ENCODE data around the gene CLK2.
A peak's percentile ranks its signal among the peaks of the same experiment; 100 is the strongest.
"Not testable (repeated sequence)": the region's sequence is repeated elsewhere in the genome, so short reads cannot be mapped to it uniquely, and the experiment has no call there.

The CLK2 gene

GRCh38 chr1:155233502-155233901 is 39.8 kb downstream of the CLK2 start:
- H2BK12ac ChIP-seq (ENCODE audit: low read length); DNase-seq (ENCODE audit: low spot score); H3K14ac ChIP-seq (ENCODE audit: low read length); H2BK15ac ChIP-seq (ENCODE audit: low read length); H3K4me3 ChIP-seq (ENCODE audit: low read length in 2 of 2); H3K9ac ChIP-seq (ENCODE audit: low read depth, low read length, poor library complexity); H2BK120ac ChIP-seq (ENCODE audit: low read depth, low read length); H3K4me1 ChIP-seq (ENCODE audit: control insufficient read depth in 2 of 2, insufficient read depth in 1 of 2, low read depth in 1 of 2, low read length in 2 of 2); H3K9me3 ChIP-seq (replicated peaks in 1 of 2; ENCODE audit: control insufficient read depth in 2 of 2, insufficient read depth in 1 of 2, low read depth in 1 of 2, low read length in 2 of 2); H3K79me1 ChIP-seq (ENCODE audit: low read depth, low read length); H3K4ac ChIP-seq (ENCODE audit: low read length); H2BK5ac ChIP-seq (ENCODE audit: low read length); H3K27me3 ChIP-seq (ENCODE audit: control insufficient read depth in 3 of 3, insufficient read depth in 3 of 3, low read depth in 1 of 3, low read length in 3 of 3); H2AFZ ChIP-seq (ENCODE audit: low read length); H3K23ac ChIP-seq (ENCODE audit: low read depth, low read length, poor library complexity); H3K27ac ChIP-seq (replicated peaks; ENCODE audit: low read length); H4K91ac ChIP-seq (ENCODE audit: low read depth, low read length, poor library complexity); H2AK5ac ChIP-seq (ENCODE audit: low read depth, low read length); H3K18ac ChIP-seq (ENCODE audit: low read length); H4K8ac ChIP-seq (ENCODE audit: low read depth, low read length); H3K4me2 ChIP-seq (ENCODE audit: insufficient read depth, low read length, poor library complexity, severe bottlenecking): not testable (repeated sequence)
- H3K36me3 ChIP-seq (replicated peaks in 1 of 2; ENCODE audit: control insufficient read depth in 2 of 2, insufficient read depth in 2 of 2, low read length in 2 of 2), result peaks cover 5 to 24% of the 10 kb centered on the region in 2 donors
- no CpG with 5 or more reads among the region's 5 CpGs for WGBS, 2 donors (ENCODE audit: extremely low coverage in 2 of 2, insufficient read length in 2 of 2, insufficient replicate concordance in 1 of 2)

GRCh38 chr1:155232001-155232978 is 41.0 kb downstream of the CLK2 start:
- H3K27me3 ChIP-seq (ENCODE audit: control insufficient read depth in 3 of 3, insufficient read depth in 3 of 3, low read depth in 1 of 3, low read length in 3 of 3); DNase-seq (ENCODE audit: low spot score); H2BK15ac ChIP-seq (ENCODE audit: low read length); H3K4me3 ChIP-seq (ENCODE audit: low read length in 2 of 2); H3K27ac ChIP-seq (replicated peaks; ENCODE audit: low read length); H3K14ac ChIP-seq (ENCODE audit: low read length); H3K4me2 ChIP-seq (ENCODE audit: insufficient read depth, low read length, poor library complexity, severe bottlenecking); H4K91ac ChIP-seq (ENCODE audit: low read depth, low read length, poor library complexity); H4K8ac ChIP-seq (ENCODE audit: low read depth, low read length); H3K9ac ChIP-seq (ENCODE audit: low read depth, low read length, poor library complexity); H2AFZ ChIP-seq (ENCODE audit: low read length); H3K18ac ChIP-seq (ENCODE audit: low read length); H2AK5ac ChIP-seq (ENCODE audit: low read depth, low read length); H3K23ac ChIP-seq (ENCODE audit: low read depth, low read length, poor library complexity); H3K4ac ChIP-seq (ENCODE audit: low read length); H2BK12ac ChIP-seq (ENCODE audit: low read length); H3K4me1 ChIP-seq (ENCODE audit: control insufficient read depth in 2 of 2, insufficient read depth in 1 of 2, low read depth in 1 of 2, low read length in 2 of 2); H2BK5ac ChIP-seq (ENCODE audit: low read length); H3K79me1 ChIP-seq (ENCODE audit: low read depth, low read length); H2BK120ac ChIP-seq (ENCODE audit: low read depth, low read length); H3K9me3 ChIP-seq (replicated peaks in 1 of 2; ENCODE audit: control insufficient read depth in 2 of 2, insufficient read depth in 1 of 2, low read depth in 1 of 2, low read length in 2 of 2): not testable (repeated sequence)
- H3K36me3 ChIP-seq (replicated peaks in 1 of 2; ENCODE audit: control insufficient read depth in 2 of 2, insufficient read depth in 2 of 2, low read length in 2 of 2), result peaks cover 5 to 18% of the 10 kb centered on the region in 2 donors
- no CpG with 5 or more reads among the region's 13 CpGs for WGBS, 2 donors (ENCODE audit: extremely low coverage in 2 of 2, insufficient read length in 2 of 2, insufficient replicate concordance in 1 of 2)

- H3K4me2 ChIP-seq (ENCODE audit: insufficient read depth, low read length, poor library complexity, severe bottlenecking); H2BK120ac ChIP-seq (ENCODE audit: low read depth, low read length); H2BK12ac ChIP-seq (ENCODE audit: low read length); H3K27me3 ChIP-seq (ENCODE audit: control insufficient read depth in 3 of 3, insufficient read depth in 3 of 3, low read depth in 1 of 3, low read length in 3 of 3); H2AFZ ChIP-seq (ENCODE audit: low read length); H2AK5ac ChIP-seq (ENCODE audit: low read depth, low read length); H3K14ac ChIP-seq (ENCODE audit: low read length); H3K27ac ChIP-seq (replicated peaks; ENCODE audit: low read length); H3K18ac ChIP-seq (ENCODE audit: low read length); H3K4me3 ChIP-seq (ENCODE audit: low read length in 2 of 2); H3K36me3 ChIP-seq (replicated peaks in 1 of 2; ENCODE audit: control insufficient read depth in 2 of 2, insufficient read depth in 2 of 2, low read length in 2 of 2); H2BK15ac ChIP-seq (ENCODE audit: low read length); H3K79me1 ChIP-seq (ENCODE audit: low read depth, low read length); H3K9me3 ChIP-seq (replicated peaks in 1 of 2; ENCODE audit: control insufficient read depth in 2 of 2, insufficient read depth in 1 of 2, low read depth in 1 of 2, low read length in 2 of 2); H4K8ac ChIP-seq (ENCODE audit: low read depth, low read length); DNase-seq (ENCODE audit: low spot score); H3K4me1 ChIP-seq (ENCODE audit: control insufficient read depth in 2 of 2, insufficient read depth in 1 of 2, low read depth in 1 of 2, low read length in 2 of 2); H3K4ac ChIP-seq (ENCODE audit: low read length); H2BK5ac ChIP-seq (ENCODE audit: low read length); H4K91ac ChIP-seq (ENCODE audit: low read depth, low read length, poor library complexity); H3K23ac ChIP-seq (ENCODE audit: low read depth, low read length, poor library complexity): not testable (repeated sequence)
- peak overlapping the region; percentile 38 for H3K9ac ChIP-seq (ENCODE audit: low read depth, low read length, poor library complexity)
- no CpG with 5 or more reads among the region's 3 CpGs for WGBS, 2 donors (ENCODE audit: extremely low coverage in 2 of 2, insufficient read length in 2 of 2, insufficient replicate concordance in 1 of 2)
These were observed 42.0 kb downstream of the CLK2 start for GRCh38 chr1:155231302-155231701.

- Histone ChIP-seq H3K79me1 (ENCODE audit: low read depth, low read length) (peaks cover 3% of the 10 kb centered on the region), H4K91ac (ENCODE audit: low read depth, low read length, poor library complexity) (no peak overlapping the region), H2BK15ac (ENCODE audit: low read length) (no peak overlapping the region), H3K4me2 (ENCODE audit: insufficient read depth, low read length, poor library complexity, severe bottlenecking) (peak overlapping the region; percentile 63), H3K4me1 (ENCODE audit: control insufficient read depth in 2 of 2, insufficient read depth in 1 of 2, low read depth in 1 of 2, low read length in 2 of 2) (peaks cover 12% of the 10 kb centered on the region in 2 donors), H3K14ac (ENCODE audit: low read length) (no peak overlapping the region), H3K36me3 (replicated peaks in 1 of 2; ENCODE audit: control insufficient read depth in 2 of 2, insufficient read depth in 2 of 2, low read length in 2 of 2) (peaks cover 3 to 27% of the 10 kb centered on the region in 2 donors), H2BK5ac (ENCODE audit: low read length) (no peak overlapping the region), H4K8ac (ENCODE audit: low read depth, low read length) (peak overlapping the region; percentile 21), H3K4me3 (ENCODE audit: low read length in 2 of 2) (peak overlapping the region in 1 of 2 donors; percentile 54), H2AFZ (ENCODE audit: low read length) (peak overlapping the region; percentile 79), H3K27ac (replicated peaks; ENCODE audit: low read length) (peak overlapping the region; percentile 85), H3K9me3 (replicated peaks in 1 of 2; ENCODE audit: control insufficient read depth in 2 of 2, insufficient read depth in 1 of 2, low read depth in 1 of 2, low read length in 2 of 2) (no peaks in the 10 kb centered on the region), H2AK5ac (ENCODE audit: low read depth, low read length) (no peak overlapping the region), H3K9ac (ENCODE audit: low read depth, low read length, poor library complexity) (peak overlapping the region; percentile 63), H2BK120ac (ENCODE audit: low read depth, low read length) (no peak overlapping the region), H3K4ac (ENCODE audit: low read length) (no peak overlapping the region), H3K23ac (ENCODE audit: low read depth, low read length, poor library complexity) (no peak overlapping the region), H2BK12ac (ENCODE audit: low read length) (no peak overlapping the region), H3K27me3 (ENCODE audit: control insufficient read depth in 3 of 3, insufficient read depth in 3 of 3, low read depth in 1 of 3, low read length in 3 of 3) (no peaks in the 10 kb centered on the region), H3K18ac (ENCODE audit: low read length) (peak overlapping the region; percentile 39)
- no peak for DNase-seq (ENCODE audit: low spot score)
- WGBS, 2 donors (ENCODE audit: extremely low coverage in 2 of 2, insufficient read length in 2 of 2, insufficient replicate concordance in 1 of 2), result no CpG with 5 or more reads among the region's 9 CpGs
These were observed 45.2 kb downstream of the CLK2 start for GRCh38 chr1:155228096-155228427.

Measured in neuronal stem cell (in vitro differentiated cells).